ENCODE results near the gene PCK2. TPM values are rescaled to one million over a fixed set of nuclear protein-coding genes. Genes with fewer than 3 reads are reported as not detected.
A peak's percentile ranks its signal among the peaks of the same experiment; 100 is the strongest.

Gene PCK2
- total and polyA plus RNA-seq, 2 of the 13 experiments (the other 11 are each of a cell fraction or from before 2014, with no cell fraction given): 129 to 272 TPM

DNA sequence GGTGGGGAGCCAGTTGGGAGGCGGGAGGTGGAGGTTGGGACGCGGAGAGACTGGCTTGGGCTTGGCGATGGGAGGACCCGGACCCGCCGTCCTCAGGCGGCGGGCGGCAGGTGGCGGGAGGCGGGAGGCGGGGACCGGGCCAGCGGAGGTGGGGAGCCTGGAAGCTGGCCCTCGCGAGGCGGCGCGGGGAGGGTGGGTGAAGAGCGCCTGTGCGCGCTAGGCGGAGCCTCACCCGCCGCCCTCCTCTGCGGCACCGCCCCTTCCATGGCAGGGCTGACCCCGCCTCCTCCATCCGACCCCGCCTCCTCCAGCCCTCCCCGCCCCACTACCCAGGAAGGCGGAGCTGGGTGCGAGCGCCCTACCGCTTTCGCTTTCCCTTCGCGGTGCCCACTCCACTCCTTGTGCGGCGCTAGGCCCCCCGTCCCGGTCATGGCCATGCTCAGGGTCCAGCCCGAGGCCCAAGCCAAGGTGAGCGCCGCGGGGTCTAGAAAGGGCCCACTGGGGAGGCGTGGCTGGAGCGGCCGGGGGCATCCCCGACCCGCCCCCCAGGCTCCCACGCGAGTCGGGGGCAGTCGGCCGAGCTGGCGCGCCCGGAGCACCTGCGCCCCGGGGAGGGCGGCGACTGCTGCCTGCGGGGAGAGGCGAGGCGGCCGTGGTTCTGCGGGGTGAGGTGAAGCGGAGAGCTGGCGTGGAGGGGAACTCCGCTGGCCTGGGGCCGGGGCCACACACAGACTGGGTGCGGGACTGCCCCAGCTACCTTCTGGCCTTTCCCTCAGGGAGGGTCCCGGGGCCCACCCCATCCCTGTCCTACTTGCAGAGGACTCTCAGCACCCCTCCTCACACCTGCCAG, 41.9 kb downstream of the PCK2 start, which contains the start of gene PSME1 (continued):
- TF ChIP-seq HNRNPK (IDR thresholded peaks at IDR 0.05; ENCODE audit: low read depth, low read length, poor library complexity, severe bottlenecking): peak; percentile 83
- TF ChIP-seq MED13 (CRISPR knock-in tag; IDR thresholded peaks at IDR 0.05): peak; percentile 82
- peak; percentile 24 for TF ChIP-seq ZNF792 (CRISPR knock-in tag; IDR thresholded peaks at IDR 0.05)
- TF ChIP-seq, protein P1, sequence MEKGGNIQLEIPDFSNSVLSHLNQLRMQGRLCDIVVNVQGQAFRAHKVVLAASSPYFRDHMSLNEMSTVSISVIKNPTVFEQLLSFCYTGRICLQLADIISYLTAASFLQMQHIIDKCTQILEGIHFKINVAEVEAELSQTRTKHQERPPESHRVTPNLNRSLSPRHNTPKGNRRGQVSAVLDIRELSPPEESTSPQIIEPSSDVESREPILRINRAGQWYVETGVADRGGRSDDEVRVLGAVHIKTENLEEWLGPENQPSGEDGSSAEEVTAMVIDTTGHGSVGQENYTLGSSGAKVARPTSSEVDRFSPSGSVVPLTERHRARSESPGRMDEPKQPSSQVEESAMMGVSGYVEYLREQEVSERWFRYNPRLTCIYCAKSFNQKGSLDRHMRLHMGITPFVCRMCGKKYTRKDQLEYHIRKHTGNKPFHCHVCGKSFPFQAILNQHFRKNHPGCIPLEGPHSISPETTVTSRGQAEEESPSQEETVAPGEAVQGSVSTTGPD (CRISPR knock-in tag; IDR thresholded peaks at IDR 0.05): no peak
- TF ChIP-seq PPARG (CRISPR knock-in tag; conservative IDR thresholded peaks at IDR 0.05): peak; percentile 43
- no peak for TF ChIP-seq FOXJ3 (CRISPR knock-in tag; IDR thresholded peaks at IDR 0.05; ENCODE audit: borderline replicate concordance)
- peak; percentile 59; the same call in 1 of the 2 replicates for TF ChIP-seq GATAD2A (CRISPR knock-in tag; IDR thresholded peaks at IDR 0.05)
- peak; percentile 89 for TF ChIP-seq CHD2 (IDR thresholded peaks at IDR 0.05; ENCODE audit: low read depth, low read length)
- TF ChIP-seq ADNP (CRISPR knock-in tag; IDR thresholded peaks at IDR 0.05): no peak
- TF ChIP-seq, protein P2, sequence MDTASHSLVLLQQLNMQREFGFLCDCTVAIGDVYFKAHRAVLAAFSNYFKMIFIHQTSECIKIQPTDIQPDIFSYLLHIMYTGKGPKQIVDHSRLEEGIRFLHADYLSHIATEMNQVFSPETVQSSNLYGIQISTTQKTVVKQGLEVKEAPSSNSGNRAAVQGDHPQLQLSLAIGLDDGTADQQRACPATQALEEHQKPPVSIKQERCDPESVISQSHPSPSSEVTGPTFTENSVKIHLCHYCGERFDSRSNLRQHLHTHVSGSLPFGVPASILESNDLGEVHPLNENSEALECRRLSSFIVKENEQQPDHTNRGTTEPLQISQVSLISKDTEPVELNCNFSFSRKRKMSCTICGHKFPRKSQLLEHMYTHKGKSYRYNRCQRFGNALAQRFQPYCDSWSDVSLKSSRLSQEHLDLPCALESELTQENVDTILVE (CRISPR knock-in tag; IDR thresholded peaks at IDR 0.05): no peak
- peak; percentile 43; the same call in 1 of the 2 replicates for TF ChIP-seq ZBTB3 (CRISPR knock-in tag; IDR thresholded peaks at IDR 0.05; ENCODE audit: borderline replicate concordance, low read depth)
- peak; percentile 89 for TF ChIP-seq HOXA3 (CRISPR knock-in tag; IDR thresholded peaks at IDR 0.05)
- no peak for TF ChIP-seq NONO (IDR thresholded peaks at IDR 0.05)
- TF ChIP-seq NONO (CRISPR knock-in tag; conservative IDR thresholded peaks at IDR 0.05): no peak
- TF ChIP-seq ZZZ3 (CRISPR knock-in tag; IDR thresholded peaks at IDR 0.05; ENCODE audit: borderline replicate concordance): no peak; the same call in 1 of the 2 replicates
- peak; percentile 83 for TF ChIP-seq ZNF160 (CRISPR knock-in tag; IDR thresholded peaks at IDR 0.05)
- no peak for TF ChIP-seq SKI (IDR thresholded peaks at IDR 0.05; ENCODE audit: partially characterized antibody)
- TF ChIP-seq, protein P3, sequence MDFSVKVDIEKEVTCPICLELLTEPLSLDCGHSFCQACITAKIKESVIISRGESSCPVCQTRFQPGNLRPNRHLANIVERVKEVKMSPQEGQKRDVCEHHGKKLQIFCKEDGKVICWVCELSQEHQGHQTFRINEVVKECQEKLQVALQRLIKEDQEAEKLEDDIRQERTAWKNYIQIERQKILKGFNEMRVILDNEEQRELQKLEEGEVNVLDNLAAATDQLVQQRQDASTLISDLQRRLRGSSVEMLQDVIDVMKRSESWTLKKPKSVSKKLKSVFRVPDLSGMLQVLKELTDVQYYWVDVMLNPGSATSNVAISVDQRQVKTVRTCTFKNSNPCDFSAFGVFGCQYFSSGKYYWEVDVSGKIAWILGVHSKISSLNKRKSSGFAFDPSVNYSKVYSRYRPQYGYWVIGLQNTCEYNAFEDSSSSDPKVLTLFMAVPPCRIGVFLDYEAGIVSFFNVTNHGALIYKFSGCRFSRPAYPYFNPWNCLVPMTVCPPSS (IDR thresholded peaks at IDR 0.05): no peak
- TF ChIP-seq, protein P4, sequence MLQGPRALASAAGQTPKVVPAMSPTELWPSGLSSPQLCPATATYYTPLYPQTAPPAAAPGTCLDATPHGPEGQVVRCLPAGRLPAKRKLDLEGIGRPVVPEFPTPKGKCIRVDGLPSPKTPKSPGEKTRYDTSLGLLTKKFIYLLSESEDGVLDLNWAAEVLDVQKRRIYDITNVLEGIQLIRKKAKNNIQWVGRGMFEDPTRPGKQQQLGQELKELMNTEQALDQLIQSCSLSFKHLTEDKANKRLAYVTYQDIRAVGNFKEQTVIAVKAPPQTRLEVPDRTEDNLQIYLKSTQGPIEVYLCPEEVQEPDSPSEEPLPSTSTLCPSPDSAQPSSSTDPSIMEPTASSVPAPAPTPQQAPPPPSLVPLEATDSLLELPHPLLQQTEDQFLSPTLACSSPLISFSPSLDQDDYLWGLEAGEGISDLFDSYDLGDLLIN (CRISPR knock-in tag; IDR thresholded peaks at IDR 0.05; ENCODE audit: borderline replicate concordance): no peak; the same call in 1 of the 2 replicates
- TF ChIP-seq ISX (CRISPR knock-in tag; conservative IDR thresholded peaks at IDR 0.05): 0 out of 2 replicates have a peak, but pooled peaks have one; percentile 94
- TF ChIP-seq BHLHE40 (IDR thresholded peaks at IDR 0.05; ENCODE audit: low read length): no peak
- TF ChIP-seq ZFP62 (CRISPR knock-in tag; IDR thresholded peaks at IDR 0.05): no peak
- TF ChIP-seq AKAP8 (CRISPR knock-in tag; IDR thresholded peaks at IDR 0.05): peak; percentile 5; the same call in 1 of the 2 replicates
- TF ChIP-seq CREM (IDR thresholded peaks at IDR 0.05): no peak
- TF ChIP-seq CREM (CRISPR knock-in tag; IDR thresholded peaks at IDR 0.05): no peak; the same call in 1 of the 2 replicates
- TF ChIP-seq FOXM1 (CRISPR knock-in tag; IDR thresholded peaks at IDR 0.05): peak; percentile 30; the same call in 1 of the 2 replicates
- TF ChIP-seq MIER3 (CRISPR knock-in tag; IDR thresholded peaks at IDR 0.05; ENCODE audit: borderline replicate concordance): no peak; the same call in 1 of the 2 replicates
